ENCODE data around the gene FAM24A.
A peak's percentile ranks its signal among the peaks of the same experiment; 100 is the strongest.

The FAM24A gene

GRCh38 chr10:122931088-122931906 lies 20.9 kb downstream of the FAM24A start:
- DNase-seq = peak; percentile 7

GRCh38 chr10:122939133-122939855 lies 28.9 kb downstream of the FAM24A start:
- no peak for DNase-seq

DNA sequence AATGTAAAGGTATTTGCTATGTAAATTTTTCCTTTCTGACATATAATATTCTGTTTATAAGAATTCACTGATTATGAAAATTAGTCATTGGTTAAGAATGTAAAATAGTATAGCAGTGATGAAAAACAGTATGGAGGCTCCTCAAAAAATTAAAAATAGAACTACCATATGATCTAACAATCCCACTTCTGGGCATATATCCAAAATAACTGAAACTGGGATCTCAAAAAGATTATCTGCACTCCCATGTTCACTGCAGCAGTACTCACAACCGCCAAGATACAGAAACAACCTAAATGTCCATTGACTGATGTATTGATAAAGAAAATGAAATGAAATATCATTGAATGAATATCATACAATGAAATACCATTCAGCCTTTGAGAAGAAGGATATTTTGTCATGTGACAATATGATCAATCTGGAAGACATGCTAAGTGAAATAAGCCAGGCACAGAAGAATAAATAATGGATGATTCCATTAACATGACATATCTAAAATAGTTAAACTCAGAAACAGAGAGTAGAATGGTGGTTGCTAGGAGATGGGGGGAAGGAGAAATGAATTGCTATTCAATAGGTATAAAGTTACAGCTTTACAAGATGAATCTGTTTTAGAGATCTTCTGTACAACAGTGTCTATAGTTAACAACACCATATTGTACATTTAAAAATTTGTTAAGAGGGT lies 29.6 kb downstream of the FAM24A start:
- DNase-seq = peak; percentile 87

GRCh38 chr10:122949296-122949695 lies 38.9 kb downstream of the FAM24A start:
- DNase-seq = no peak

GRCh38 chr10:122953902-122954730 lies 43.7 kb downstream of the FAM24A start, which contains the start of gene C10orf88:
C10orf88 (minus strand) TSS chr10:122954227; CDS start chr10:122954178, 49 bp downstream.
- peak; percentile 99 for DNase-seq

DNA sequence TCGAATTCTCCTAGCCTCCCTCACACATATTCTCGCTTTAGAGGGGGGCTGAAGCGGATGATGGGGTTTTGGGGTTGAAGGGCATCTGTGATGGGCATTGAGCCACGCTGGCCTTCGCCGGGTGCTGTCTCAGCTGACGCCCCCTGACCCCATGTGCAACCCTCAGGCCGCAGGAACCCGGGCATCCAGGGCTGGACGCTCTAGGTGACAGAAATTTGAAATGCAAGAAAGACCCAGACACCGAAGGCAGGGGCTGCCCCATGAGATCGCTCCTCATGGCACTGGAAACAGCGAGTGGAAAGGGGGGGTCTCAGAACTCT lies 44.3 kb downstream of the FAM24A start:
- DNase-seq = no peak

GRCh38 chr10:122955892-122956291 lies 45.5 kb downstream of the FAM24A start:
- DNase-seq = no peak

GRCh38 chr10:122957474-122957873 lies 47.1 kb downstream of the FAM24A start:
- DNase-seq = no peak

DNA sequence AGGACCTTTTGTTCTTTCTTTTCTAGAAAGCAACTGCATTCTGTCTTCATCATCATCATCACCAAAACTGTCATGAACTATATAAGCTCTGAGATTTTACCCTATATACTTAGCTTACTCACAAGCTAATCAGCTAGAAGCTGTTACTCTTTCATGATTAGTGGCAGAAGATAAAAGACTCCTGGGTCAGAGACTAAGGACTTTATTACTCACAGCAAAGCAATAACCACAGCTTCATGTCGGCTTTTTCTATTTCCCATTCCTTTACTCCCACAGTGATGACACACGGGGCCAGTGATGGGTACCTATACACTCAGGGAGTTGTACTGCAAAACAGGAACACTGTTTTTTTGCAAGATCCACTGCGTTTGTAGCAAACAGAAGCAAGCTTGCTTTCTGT lies 52.0 kb downstream of the FAM24A start:
- DNase-seq = no peak

Measured in fibroblast of skin of right biceps (primary cell).